ENCODE measurements around the gene ETFA.

- TF ChIP-seq YY1 (IDR thresholded peaks at IDR 0.05; ENCODE audit: low read depth) (no peak), TAF1 (IDR thresholded peaks at IDR 0.05; ENCODE audit: low read depth) (no peak), MAX (IDR thresholded peaks at IDR 0.05) (peak; percentile 60), EP300 (IDR thresholded peaks at IDR 0.05; ENCODE audit: borderline replicate concordance) (peak; percentile 18; the same call in 1 of the 2 replicates), RAD21 (IDR thresholded peaks at IDR 0.05; ENCODE audit: low read depth) (no peak), CREB1 (IDR thresholded peaks at IDR 0.05; ENCODE audit: low read depth) (no peak), TCF12 (IDR thresholded peaks at IDR 0.05; ENCODE audit: low read depth) (no peak; the same call in 1 of the 2 replicates), TEAD4 (IDR thresholded peaks at IDR 0.05) (no peak), FOXM1 (IDR thresholded peaks at IDR 0.05; ENCODE audit: borderline replicate concordance, low read depth) (no peak), EGR1 (IDR thresholded peaks at IDR 0.05) (no peak), CEBPB (IDR thresholded peaks at IDR 0.05) (no peak)
- TF ChIP-seq, protein P1, sequence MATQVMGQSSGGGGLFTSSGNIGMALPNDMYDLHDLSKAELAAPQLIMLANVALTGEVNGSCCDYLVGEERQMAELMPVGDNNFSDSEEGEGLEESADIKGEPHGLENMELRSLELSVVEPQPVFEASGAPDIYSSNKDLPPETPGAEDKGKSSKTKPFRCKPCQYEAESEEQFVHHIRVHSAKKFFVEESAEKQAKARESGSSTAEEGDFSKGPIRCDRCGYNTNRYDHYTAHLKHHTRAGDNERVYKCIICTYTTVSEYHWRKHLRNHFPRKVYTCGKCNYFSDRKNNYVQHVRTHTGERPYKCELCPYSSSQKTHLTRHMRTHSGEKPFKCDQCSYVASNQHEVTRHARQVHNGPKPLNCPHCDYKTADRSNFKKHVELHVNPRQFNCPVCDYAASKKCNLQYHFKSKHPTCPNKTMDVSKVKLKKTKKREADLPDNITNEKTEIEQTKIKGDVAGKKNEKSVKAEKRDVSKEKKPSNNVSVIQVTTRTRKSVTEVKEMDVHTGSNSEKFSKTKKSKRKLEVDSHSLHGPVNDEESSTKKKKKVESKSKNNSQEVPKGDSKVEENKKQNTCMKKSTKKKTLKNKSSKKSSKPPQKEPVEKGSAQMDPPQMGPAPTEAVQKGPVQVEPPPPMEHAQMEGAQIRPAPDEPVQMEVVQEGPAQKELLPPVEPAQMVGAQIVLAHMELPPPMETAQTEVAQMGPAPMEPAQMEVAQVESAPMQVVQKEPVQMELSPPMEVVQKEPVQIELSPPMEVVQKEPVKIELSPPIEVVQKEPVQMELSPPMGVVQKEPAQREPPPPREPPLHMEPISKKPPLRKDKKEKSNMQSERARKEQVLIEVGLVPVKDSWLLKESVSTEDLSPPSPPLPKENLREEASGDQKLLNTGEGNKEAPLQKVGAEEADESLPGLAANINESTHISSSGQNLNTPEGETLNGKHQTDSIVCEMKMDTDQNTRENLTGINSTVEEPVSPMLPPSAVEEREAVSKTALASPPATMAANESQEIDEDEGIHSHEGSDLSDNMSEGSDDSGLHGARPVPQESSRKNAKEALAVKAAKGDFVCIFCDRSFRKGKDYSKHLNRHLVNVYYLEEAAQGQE (IDR thresholded peaks at IDR 0.05; ENCODE audit: low read depth) = no peak
- TF ChIP-seq, protein P2, sequence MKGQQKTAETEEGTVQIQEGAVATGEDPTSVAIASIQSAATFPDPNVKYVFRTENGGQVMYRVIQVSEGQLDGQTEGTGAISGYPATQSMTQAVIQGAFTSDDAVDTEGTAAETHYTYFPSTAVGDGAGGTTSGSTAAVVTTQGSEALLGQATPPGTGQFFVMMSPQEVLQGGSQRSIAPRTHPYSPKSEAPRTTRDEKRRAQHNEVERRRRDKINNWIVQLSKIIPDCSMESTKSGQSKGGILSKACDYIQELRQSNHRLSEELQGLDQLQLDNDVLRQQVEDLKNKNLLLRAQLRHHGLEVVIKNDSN (IDR thresholded peaks at IDR 0.05) = no peak; the same call in 1 of the 2 replicates
These were observed 114.7 kb downstream of the ETFA start for GRCh38 chr15:76196269-76197231.
